HG03565 (cell line): ENCODE data around the gene SBF2.
"Not testable (repeated sequence)": the region's sequence is repeated elsewhere in the genome, so short reads cannot be mapped to it uniquely, and the experiment has no call there.

ENCODE experiments used
- ATAC-seq: cut with Tn5 transposase; IDR thresholded peaks from one replicate; pipeline ENCODE4 v1.9.1; 2021; ENCODE audit warnings: mild to moderate bottlenecking, moderate library complexity; ENCODE audit not compliant: unreplicated experiment

The SBF2 gene

GRCh38 chr11:10268746-10269488 is 25.1 kb downstream of the SBF2 start:
- no peak for ATAC-seq

- no peak for ATAC-seq
Observed at GRCh38 chr11:10267821-10268220, 26.2 kb downstream of the SBF2 start.

DNA sequence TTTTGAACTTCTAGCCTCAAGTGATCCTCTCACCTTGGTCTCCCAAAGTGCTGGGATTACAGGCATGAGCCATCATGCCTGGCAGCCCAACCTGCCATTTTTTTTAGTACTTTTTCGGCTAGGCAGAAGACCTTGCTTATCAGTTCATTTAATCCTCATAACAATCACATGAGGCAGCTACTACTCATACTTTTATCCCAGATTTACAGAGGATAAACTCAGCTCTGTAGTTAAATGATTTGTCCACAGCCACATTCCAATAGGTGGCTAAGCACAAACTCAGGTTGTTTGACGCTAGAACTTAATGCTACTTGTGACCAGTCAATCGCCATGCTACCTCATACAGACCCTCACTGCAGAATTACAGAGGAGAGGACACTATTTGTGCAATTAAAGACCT is 28.1 kb downstream of the SBF2 start:
- no peak for ATAC-seq

GRCh38 chr11:10264716-10265115 is 29.3 kb downstream of the SBF2 start:
- not testable (repeated sequence) for ATAC-seq

DNA sequence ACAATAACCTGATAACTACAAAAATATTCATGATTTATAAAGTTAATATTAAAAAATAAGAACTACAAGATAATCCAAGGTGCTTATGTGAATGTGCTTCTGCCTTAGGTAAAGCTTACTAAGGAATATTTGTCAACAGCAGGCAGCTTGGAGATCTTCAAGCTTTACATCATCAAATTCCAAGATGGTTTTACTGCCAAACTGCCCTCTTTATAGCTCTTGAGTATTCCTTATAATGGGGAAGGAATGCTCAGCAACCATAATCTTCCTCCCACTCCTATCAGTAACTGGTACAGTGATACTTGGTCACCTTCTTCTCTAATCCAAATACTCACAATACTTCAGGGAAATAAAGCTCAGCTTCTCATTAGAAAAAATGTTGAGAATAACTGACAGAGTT is 30.1 kb downstream of the SBF2 start:
- ATAC-seq = no peak

GRCh38 chr11:10261821-10262220 is 32.2 kb downstream of the SBF2 start:
- ATAC-seq = no peak

- no peak for ATAC-seq
Observed at GRCh38 chr11:10257478-10257877, 36.5 kb downstream of the SBF2 start.

DNA sequence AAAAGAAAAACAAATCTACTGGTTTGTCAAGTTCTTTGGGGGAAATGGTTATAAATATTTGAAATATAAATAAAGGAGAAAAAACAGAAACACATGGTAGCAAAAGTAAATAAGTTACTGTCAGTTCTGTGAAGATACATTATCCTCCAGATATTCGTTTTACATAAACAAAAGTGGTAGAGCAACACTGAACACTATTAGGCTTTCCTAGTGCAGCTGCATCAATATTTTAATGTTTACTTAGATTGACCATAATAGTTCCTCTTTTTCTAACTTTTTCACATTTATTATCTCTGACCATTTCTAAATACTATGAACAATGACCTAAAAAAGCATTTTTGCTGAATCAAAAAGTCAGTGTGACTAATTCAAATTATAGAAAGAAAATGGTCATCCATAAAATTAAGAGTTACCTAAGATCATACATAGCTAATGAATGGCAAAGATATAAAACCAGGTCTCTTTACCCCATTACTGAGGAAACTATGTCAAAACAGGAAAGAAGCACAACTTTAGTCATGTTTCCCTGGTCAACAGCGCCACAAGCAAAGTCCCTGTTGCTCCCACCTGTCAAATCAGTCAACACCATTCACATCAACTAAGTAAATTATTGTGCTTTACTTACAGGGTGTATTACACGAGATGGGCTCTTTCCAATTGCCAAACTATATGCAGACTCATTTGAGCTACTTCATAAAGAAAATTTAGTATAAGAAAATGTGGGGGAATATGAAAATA is 38.5 kb downstream of the SBF2 start:
- ATAC-seq = no peak

- ATAC-seq = not testable (repeated sequence)
Observed at GRCh38 chr11:10249448-10250131, 44.4 kb downstream of the SBF2 start.

DNA sequence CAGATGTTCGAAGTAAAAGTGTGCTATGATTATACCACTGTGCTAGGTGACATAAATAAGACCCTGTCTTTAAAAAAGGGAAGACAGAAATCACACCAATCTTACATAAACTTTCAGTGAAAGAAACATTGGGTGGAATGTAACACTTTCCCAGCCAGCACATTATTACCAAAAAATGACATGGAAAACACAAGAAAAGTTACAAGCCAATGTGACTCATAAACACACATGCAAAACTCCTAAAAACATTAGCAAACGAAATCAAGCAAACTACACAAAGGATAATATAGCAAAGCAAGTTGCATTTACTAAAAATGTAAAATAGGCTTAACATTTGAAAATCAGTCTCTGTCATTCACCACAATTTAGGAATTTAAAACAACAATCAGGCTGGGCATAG is 47.0 kb downstream of the SBF2 start:
- no peak for ATAC-seq

- no peak for ATAC-seq
Observed at GRCh38 chr11:10243896-10244575, 50.0 kb downstream of the SBF2 start.

- no peak for ATAC-seq
Observed at GRCh38 chr11:10236840-10237239, 57.2 kb downstream of the SBF2 start.

DNA sequence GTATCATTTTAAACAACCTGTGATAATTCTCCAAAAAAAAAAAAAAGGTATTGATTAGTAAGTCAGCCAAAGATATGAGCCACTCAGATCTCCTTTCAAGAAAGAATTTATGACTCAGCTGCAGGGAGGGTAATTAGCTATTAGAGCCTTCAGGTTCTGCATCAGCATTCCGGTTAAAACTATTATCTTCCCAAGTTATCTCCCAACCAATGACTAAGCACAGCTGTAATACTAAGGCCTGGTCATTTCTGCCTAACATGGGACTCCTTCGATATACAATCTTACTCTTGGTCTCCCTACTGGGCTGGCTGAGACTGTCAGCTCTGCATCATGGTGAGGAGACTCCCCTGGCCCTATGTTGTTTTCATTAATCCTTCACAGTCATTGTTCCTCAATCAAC is 60.4 kb downstream of the SBF2 start:
- no peak for ATAC-seq

DNA sequence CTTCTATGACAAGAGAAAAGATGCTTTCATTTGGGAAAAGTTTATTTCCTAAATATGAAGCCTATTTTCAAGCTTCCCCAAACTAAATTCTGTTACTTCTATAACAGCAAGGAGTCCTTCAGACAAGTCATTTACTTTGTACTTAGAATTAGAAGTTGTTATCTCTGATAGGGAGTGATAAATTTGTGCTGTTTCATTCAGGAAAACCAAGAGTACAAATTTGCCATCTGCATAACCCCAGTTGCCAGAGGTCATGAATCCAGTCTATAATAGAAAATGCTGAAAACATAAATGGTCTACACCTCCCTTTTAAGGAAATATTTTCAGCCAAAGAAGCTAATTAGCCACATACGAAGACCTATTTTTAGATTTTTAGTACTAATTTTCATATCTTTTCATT is 61.3 kb downstream of the SBF2 start:
- no peak for ATAC-seq

GRCh38 chr11:10231803-10232202 is 62.2 kb downstream of the SBF2 start:
- ATAC-seq = not testable (repeated sequence)

- no peak for ATAC-seq
Observed at GRCh38 chr11:10225553-10225952, 68.5 kb downstream of the SBF2 start.

- ATAC-seq = no peak
Observed at GRCh38 chr11:10222399-10222798, 71.6 kb downstream of the SBF2 start.

- no peak for ATAC-seq
Observed at GRCh38 chr11:10221342-10221741, 72.7 kb downstream of the SBF2 start.

DNA sequence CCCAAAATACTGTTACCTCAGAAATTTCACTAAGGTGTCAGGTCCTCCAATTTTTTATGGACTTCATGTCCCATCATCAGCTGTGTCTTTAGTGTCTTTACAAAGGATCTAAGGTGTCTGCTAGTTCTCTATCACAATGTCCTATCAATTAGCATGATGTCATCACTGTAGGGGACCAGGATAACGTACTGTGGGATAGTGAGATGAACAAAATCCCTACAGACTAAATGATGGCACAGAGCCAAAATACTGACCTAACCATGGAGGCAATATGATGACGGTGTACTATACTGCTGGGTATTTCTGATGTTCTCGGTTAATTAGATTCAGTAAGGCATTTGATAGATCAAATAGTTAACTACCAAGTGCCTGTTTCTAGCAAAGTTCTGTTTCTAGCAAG is 82.5 kb downstream of the SBF2 start:
- ATAC-seq = no peak

GRCh38 chr11:10209326-10209725 is 84.7 kb downstream of the SBF2 start:
- ATAC-seq = no peak

GRCh38 chr11:10208131-10208575 is 85.9 kb downstream of the SBF2 start:
- ATAC-seq = no peak
